HG03097 (cell line): ENCODE results near the gene FAM187B.
A peak's percentile ranks its signal among the peaks of the same experiment; 100 is the strongest.
"Not testable (repeated sequence)": the region's sequence is repeated elsewhere in the genome, so short reads cannot be mapped to it uniquely, and the experiment has no call there.

Experiments used
- ATAC-seq: cut with Tn5 transposase; IDR thresholded peaks from one replicate; pipeline ENCODE4 v1.9.1; 2021; ENCODE audit not compliant: unreplicated experiment, low FRiP score

The FAM187B gene

DNA sequence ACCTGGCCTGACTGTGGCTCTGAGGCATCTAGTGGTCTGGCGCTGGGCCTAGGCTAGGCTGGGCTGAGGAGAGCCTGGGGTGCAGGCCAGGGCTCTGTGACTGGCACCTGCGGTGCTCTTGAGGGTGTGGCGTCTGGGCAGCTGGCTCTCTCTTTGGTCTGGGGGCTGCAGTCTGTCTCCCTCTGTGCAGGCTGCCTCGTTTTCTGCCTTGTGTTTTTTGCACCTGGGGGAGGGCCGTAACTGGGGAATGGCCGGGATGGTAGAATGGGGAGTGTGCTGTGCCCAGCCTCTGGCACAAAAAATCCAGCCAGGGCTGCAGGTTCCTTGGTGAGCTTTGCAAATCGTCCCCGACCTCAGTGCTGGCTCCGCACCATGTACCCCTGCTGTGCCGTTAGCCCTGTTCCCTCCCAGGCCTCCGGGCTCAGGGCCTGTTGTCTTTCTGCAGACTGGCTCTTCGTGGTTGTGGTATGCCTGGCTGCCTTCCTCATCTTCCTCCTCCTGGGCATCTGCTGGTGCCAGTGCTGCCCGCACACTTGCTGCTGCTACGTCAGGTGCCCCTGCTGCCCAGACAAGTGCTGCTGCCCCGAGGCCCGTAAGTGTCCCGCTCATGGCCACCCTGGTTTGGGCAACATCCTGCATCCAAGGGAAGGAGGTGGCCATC is 33.7 kb upstream of the FAM187B start:
- no peak for ATAC-seq

GRCh38 chr19:35261356-35262100 is 33.0 kb upstream of the FAM187B start:
- ATAC-seq: no peak

DNA sequence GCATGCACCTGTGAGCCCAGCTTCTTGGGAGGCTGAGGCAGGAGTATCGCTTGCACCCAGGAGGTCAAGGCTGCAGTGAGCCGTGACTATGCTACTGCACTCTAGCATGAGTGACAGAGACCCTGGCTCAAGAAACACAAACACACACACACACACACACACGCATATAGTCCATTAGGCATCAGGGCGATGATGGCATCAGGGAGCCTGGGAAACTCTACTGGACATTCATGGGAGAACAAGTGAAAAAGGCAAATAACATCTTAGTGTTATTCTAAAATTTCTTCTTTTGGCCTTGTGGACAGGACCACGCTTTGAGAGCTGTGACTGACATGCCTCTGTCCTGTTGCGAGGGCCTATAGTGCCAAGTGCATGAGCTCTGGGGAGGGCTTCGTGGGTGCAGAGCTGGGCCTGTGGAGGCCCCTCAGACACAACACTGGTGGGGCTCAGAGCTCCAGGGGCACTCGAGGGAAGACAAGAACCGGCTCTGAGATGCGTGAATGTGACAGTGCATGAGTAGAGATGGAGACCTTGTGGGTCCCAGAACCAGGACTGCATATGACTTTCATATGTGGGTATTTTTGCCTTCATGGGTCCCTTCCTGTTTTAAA is 32.3 kb upstream of the FAM187B start:
- no peak for ATAC-seq

- ATAC-seq: no peak
Observed at GRCh38 chr19:35257113-35257461, 28.5 kb upstream of the FAM187B start.

GRCh38 chr19:35256566-35256965 is 28.0 kb upstream of the FAM187B start:
- ATAC-seq: no peak

DNA sequence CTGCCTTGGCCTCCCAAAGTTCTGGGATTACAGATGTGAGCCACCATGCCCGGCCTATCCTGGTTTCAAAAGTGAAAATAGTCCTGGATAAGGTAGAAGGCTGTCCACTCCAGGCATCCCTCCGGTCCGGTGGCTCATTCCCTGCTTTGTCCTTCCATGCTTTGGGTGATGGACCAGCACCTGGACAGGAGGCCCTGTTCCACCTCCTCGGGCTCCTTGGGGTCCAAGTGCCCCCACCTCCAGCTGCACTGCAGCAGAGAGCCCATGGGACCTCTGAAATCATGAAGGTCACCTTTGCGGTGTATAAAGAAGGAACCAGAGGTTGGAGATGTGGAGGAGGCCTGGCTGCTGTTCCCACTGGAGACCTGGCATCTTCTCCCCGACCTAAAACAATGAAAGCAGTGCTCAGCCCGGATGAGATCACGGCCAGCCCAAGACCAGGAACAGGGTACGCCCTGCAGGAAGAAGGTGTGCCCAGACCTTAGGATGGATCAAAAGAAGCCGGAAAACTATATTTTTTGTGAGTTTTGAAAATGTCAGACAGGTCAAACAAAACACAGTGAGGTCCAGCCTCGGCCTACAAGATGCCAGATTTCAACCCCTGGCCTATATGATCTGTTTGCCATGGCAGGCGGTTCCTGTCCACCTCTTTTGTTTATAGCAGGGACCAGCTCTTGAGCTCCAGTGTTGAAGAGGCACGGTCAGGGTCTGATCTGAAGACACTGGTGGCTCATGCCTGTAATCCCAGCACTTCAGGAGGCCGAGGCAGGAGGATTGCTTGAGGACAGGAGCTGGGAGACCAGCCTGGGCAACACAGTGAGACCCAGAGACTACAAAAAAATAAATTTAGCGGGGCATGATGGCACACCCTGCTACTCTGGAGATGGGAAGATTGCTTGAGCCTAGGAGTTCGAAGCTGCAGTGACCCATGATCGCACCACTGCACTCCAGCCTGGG is 26.1 kb upstream of the FAM187B start:
- no peak for ATAC-seq

- ATAC-seq: no peak
Observed at GRCh38 chr19:35253316-35254286, 25.1 kb upstream of the FAM187B start.

DNA sequence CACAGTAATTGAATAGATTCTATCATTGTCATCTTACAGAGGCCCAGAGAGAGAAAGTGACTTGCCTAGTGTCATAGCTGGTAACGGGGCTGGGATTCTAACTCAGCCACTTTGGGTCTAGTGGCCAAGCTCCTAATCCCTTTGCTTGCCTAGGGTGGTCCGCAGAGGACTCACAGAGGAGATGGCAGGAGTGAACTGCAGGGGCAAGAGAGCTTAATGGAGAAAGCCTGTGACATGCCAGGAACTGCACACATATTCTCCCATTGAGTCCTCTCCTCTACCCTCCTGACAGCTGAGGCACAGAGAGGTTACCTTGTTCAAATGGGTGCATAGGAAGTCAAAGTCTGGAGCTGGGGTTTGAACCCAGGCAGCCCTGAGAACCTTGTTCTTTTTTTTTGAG is 22.9 kb upstream of the FAM187B start:
- no peak for ATAC-seq

GRCh38 chr19:35249848-35250711 is 21.5 kb upstream of the FAM187B start:
- no peak for ATAC-seq

DNA sequence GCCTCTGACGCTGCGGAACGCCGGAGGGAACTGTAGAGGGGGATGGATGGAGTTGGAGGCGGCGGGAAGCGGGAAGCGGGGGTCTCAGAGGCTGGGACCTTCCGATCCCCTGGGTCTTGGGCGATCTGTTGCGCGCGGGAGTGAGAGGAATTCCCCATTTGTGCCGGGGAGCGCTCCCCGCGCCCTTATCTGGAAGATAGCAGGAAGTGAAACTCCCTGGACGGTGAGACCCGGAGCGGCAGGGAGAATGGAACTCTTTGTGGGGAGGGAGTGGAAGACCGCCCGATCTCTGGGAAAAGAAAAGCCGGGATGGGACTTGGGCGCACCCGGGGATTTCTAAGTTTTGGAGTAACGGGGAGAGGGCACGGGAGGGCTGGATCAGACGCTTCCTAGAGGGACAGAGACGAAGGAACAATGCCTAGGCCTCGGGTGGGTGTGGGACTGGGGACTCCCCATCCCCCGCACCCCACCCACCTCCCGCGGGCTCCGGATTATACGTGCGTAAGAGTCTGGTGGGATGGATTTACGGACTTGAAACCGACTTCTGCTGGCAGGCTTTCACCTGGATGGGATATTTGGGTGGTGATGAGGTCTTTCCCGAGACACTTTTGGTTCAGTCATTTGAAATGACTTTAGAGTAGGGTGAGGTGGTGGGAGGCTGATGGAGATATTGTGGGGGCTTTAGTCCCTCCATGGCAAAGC is 20.8 kb upstream of the FAM187B start:
- ATAC-seq: peak; percentile 4

DNA sequence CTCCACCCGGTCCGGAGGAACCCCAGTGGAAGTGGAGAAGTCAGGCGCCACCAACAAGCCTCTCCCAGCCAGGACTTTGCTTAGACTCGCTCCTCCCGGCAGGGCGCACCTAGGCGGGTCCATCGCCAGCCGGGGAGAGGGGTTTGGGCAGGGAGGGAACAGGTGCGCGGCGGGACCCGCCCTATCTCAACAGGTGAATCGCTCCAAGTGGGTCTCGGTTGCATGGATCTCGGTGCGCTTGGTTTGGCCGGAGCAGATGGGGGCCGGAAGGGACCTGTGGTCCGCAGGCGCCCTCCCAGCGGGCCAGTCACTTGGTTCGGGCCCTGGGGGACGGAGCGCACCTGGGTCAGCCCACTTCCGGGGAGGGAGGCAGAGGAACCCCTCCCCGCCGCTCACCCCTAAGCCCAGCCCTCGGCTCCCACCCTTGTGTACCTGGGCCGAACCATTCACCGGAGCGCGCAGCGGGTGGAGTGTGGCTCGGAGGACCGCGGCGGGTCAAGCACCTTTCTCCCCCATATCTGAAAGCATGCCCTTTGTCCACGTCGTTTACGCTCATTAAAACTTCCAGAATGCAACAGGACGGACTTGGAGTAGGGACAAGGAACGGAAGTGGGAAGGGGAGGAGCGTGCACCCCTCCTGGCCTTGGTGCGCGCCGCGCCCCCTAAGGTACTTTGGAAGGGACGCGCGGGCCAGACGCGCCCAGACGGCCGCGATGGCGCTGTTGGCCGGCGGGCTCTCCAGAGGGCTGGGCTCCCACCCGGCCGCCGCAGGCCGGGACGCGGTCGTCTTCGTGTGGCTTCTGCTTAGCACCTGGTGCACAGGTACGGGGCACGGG is 20.0 kb upstream of the FAM187B start, which contains the start of gene LSR:
Gene LSR, plus strand, starts transcription at position 693 of the 836 bp plus-strand sequence. Its CDS starts 21 bp downstream, at position 714.
- peak; percentile 67 for ATAC-seq

- peak; percentile 24 for ATAC-seq
Observed at GRCh38 chr19:35247526-35248309, 19.2 kb upstream of the FAM187B start.

DNA sequence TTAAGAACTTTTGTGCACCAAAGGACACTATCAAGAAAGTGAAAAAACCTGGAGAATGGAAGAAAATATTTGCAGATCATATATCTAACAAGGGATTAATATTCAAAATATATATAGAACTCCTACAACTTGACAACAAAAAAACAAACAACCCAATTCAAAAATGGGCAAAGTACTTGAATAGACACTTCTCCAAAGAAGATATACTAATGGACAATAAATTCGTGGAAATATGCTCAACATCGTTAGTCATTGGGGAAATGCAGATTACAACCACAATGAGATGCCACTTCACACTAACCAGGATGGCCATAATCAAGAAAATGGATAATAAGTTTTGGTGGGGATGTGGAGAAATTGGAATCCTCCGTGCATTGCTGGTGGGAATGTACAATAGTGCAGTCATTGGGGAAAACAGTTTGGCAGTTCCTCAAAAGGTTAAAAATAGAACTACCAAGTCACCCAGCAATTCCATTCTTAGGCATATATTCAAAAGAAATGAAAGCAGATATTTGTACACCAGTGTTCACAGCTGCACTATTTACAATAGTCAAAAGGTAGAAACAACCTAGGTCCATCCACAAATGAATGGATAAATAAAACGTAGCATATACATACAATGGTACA is 18.0 kb upstream of the FAM187B start:
- ATAC-seq: no peak

GRCh38 chr19:35241417-35241816 is 12.9 kb upstream of the FAM187B start:
- ATAC-seq: no peak

DNA sequence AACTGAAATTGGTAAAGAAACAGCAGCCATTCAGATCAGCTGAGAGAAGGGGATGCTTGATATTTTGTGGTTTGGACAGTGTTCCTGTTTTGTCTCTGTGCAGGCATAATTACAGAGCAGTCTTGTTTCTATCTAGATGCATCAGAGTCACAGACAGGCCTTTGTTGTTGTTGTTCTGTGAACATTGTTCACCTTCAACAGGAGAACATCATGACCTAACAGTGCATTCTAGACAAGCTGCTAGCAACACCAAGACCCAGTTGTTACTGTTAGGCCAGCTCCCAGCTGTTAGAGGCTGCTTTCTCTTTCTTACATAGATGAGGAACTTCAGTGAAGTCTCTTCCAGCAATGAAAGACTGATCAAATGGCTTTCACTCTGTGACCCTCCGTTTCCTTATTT is 11.8 kb upstream of the FAM187B start:
- no peak for ATAC-seq

GRCh38 chr19:35239597-35239996 is 11.1 kb upstream of the FAM187B start:
- not testable (repeated sequence) for ATAC-seq
